Endometrium (tissue), 2 donors: Measurements from ENCODE around the gene MYO18B.

Experiments
- FAIRE-seq: peaks from 2 replicates; lab custom pipeline; 2012; peaks lifted over from hg19 to GRCh38; lab: Jason Lieb, UNC
- donor health status: control.
- donor health status: control.

The MYO18B gene

DNA sequence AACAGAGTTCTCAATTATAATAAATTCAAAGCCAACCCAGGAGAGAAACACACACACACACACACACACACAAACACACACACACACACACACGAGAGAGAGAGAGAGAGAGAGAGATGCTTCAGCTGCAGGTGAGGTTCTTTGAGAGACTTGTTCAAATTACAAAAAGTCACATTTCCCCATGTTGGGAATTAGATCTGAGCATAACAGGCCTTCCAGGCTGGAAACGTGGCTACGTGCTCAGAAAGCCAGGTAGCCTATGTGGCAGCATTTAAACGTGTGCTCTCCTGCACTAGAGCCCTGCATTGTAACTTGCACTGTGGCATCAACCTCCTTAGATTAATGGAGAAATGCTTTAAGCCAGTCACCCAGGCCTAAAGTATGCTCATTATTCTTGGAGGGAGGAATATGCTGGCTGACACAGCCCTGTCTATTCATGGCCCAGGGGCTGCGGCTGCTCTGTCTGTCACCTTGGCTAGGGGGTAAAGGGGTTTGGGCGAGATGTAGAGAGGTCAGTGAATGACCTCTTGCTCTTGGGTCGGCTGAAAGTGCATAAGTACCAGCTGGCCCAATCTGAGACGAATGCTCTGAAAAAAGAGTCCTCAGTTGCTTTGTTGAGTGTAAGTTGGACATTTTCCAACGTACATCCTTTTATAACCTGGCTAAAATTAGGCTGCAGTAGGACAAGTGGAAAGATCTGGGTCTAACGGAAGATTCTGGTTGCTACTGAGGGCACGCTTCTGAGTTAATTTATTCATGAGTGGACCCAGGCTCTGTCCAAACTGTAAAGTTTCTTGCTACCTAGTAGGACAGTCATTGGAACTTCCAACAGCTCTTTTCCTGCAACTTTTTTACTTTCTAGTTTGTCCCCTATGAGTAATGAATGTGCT, 256.1 kb downstream of the MYO18B start:
- FAIRE-seq = no peak

DNA sequence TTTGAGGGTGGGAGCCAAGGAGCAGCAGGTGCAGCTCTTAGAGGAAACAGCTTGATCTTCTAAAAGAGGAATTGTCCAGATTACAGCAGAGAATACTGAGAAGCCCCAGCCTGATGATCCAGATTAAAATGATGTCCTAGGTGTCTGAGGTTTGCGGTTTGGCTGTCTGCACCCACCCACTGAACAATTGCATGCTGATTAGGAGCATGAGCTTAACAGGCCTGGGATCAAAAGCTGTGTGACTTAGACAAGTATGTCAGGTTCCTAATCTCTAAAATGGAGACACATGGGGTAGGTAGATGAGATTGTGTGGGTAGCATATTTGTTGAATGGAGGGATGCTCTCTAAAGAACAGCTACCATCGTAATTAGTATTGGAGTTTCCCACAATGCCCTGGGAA, 260.5 kb downstream of the MYO18B start:
- no peak for FAIRE-seq

DNA sequence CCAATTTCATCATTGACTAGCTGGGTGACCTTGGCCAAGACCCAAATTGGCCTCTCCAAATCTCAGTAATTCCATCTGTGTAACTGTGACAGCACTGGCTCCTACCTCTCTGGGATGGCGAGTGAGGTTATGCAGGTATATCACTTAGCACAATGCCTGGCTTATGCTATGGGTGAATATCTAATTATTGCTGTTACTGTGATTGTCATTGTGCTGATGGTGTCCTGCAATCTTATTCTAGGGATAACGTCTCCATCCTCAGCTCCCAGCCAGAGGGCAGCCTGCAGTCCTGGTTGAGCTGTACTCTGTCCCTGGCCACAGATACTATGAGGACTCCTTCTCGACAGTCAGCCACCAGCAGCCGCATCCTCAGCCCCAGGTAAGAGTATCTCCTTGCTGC, 262.5 kb downstream of the MYO18B start:
- FAIRE-seq = no peak

DNA sequence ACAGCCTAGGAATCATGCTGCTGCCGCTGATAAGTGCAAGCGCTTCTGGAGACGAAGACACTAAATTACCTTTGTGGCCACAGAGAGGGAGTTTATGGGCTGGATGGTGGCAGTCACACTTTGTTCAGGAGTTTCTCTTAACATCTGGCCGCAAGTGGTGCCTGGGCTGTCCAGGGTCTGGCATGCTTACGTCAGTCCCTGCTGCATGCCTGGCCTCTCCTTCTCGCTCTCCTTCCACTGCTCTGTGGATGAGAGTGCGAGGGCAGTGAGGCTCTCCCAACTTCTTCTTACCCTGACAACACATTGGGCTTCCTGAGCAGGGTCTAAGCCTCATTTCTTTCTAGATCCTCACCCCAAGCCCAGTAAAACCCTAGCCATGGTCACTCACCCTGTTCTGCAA, 266.6 kb downstream of the MYO18B start:
- FAIRE-seq = no peak

- no peak for FAIRE-seq
These were observed 274.9 kb downstream of the MYO18B start for GRCh38 chr22:26016916-26017315.

DNA sequence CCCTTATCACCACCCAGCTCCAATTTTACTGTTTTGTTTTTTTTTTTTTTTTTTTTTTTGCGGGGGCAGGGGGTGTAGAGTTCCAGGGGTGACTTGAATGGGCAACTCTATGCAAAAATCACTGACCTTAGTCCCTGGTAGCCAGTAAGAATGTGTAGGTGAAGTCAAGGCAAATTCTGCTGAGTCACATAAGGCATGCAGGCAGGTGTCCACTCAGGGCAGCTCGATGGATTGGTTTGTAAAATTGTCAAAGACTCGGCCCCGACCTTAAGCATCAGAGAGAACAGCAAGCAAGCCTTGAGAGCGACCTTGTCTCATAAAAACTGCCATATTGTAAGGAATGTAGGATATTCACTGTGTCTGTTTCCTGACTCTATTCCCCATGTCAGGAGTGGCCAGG, 275.9 kb downstream of the MYO18B start:
- no peak for FAIRE-seq

DNA sequence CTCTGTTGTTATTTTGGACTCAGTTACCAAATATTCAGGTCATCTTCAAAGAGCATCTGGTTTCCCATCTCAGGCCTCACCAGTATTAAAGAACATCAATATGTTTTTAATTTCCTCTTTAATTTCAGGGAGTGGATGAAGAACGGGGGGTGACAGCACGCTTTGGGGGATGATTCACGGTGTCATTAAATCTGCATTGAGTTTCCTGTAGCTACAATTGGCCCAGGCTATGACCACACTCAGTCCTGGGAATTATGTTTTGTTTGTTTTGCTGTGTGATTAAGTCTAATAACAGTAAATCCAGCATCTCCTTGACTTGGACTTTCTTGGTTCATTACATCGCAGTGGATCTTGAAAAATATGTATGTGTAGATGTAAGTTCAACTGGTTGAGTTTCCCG, 277.6 kb downstream of the MYO18B start:
- FAIRE-seq = peak; percentile 87

GRCh38 chr22:26021516-26021915, 279.5 kb downstream of the MYO18B start:
- FAIRE-seq = no peak

- no peak for FAIRE-seq
These were observed 281.3 kb downstream of the MYO18B start for GRCh38 chr22:26023104-26023775.

DNA sequence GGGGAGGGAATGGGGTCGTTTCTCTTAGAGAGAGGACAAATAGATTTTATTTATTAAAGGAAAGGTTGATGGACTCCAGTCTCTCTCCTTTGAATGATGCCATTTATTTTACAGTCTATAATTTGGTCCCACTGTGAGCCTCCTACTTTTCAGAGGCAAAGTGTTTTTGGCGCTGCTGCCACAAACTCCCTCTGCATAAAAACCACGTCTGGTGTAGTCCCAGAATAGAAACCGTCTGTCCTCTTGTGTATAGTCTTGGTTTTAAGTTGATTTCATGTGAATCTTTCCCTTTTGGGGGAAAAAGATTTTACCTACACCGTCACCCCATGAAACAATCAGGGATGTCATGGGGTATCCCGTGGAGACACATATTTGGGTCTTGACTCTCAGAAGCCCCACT, 283.6 kb downstream of the MYO18B start:
- FAIRE-seq = no peak

DNA sequence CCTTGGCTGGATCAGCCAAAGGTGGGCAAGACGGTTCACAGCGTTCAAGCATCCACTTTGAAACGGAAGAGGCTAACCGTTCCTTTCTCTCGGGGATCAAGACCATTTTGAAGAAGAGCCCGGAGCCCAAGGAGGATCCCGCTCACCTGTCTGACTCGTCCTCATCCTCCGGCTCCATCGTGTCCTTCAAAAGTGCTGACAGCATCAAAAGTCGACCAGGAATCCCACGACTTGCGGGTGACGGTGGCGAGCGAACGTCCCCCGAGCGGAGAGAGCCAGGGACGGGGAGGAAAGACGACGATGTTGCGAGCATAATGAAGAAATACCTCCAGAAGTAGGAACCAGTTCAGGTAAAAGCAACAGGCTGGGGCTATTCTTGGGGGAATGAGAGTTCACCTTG, 285.4 kb downstream of the MYO18B start:
- FAIRE-seq = no peak

GRCh38 chr22:26031641-26032040, 289.7 kb downstream of the MYO18B start:
- no peak for FAIRE-seq

DNA sequence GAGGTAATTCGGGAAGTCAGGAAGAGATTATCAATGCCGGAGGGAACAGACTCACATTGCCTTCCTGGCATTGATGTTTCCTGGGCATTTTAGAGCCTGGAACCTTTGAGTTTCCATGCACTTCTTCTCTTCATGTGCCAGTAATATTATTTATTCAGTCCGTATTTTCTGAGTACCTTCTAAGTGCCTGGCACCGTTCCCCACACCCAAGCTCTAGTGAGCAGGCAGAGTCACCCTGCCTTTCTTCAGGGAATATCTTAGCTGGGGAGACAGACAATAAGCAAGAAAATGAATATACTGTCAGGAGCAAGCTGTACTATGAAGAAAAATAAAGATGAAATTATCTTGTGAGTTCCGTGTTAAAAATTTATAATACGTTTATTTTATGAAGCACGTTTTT, 291.1 kb downstream of the MYO18B start:
- FAIRE-seq = no peak

DNA sequence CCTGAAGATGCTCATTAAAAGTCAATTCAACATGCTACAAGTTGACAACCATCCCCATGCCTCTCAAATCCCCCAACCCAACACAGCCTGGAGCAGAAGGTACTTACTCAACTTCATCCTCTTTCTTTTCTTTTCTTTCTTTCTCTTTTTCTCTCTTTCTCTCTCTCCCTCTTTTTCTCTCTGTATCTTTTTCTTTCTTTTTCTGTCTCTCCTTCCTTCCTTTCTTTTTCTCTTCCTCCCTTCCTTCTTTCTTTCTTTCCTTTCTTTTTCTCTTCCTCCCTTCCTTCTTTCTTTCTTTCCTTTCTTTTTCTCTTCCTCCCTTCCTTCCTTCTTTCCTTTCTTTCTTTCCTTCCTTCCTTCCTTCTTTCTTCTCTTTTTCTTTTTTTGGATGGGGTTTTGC, 291.6 kb downstream of the MYO18B start:
- no peak for FAIRE-seq

- FAIRE-seq = no peak
These were observed 293.5 kb downstream of the MYO18B start for GRCh38 chr22:26035523-26035922.

GRCh38 chr22:26038365-26038764, 296.4 kb downstream of the MYO18B start:
- no peak for FAIRE-seq

DNA sequence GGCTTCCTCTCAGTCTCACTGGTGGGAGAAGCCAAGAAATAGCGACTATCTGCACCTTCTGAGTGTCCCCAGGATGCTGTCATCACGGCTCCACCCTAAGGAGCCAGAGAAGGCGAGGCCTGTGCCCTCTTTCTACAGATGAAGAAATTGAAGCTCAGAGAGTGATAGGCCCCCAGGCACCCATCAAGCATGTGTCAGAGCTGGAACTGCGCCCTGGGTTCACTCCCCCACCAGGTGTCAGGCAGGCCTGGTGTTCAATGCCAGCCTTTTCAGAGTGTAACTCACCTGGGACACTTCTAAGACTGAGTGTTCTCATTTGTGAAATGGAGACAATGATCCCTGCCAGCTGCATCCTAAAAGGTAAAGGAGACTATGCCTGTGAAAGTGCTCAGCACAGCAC, 299.9 kb downstream of the MYO18B start:
- no peak for FAIRE-seq

- FAIRE-seq = no peak
These were observed 301.0 kb downstream of the MYO18B start for GRCh38 chr22:26043031-26043430.

- FAIRE-seq = no peak
These were observed 303.1 kb downstream of the MYO18B start for GRCh38 chr22:26045051-26045450.

GRCh38 chr22:26045860-26046259, 303.9 kb downstream of the MYO18B start:
- no peak for FAIRE-seq

DNA sequence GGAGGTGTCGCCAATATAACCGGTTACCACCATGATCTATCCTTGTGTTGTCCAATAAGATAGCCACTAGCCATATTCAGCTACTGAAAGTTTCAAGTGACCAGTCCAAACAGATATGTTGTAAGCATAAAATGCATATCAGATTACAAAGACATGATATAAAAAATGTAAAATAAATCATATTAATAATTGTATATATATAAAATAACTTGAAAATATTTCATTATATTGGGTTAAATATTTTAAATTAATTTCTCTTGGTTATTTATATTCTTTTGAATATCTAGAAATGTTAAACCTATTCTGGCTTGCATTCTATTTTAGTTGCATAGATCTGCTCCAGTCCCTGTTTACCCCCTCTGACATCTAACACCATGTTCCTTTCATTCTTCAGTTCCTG, 305.5 kb downstream of the MYO18B start:
- no peak for FAIRE-seq

GRCh38 chr22:26047920-26048319, 305.9 kb downstream of the MYO18B start:
- no peak for FAIRE-seq

- FAIRE-seq = no peak
These were observed 308.1 kb downstream of the MYO18B start for GRCh38 chr22:26050079-26050478.
